ENCODE data around the gene APBA2.

Gene APBA2

DNA sequence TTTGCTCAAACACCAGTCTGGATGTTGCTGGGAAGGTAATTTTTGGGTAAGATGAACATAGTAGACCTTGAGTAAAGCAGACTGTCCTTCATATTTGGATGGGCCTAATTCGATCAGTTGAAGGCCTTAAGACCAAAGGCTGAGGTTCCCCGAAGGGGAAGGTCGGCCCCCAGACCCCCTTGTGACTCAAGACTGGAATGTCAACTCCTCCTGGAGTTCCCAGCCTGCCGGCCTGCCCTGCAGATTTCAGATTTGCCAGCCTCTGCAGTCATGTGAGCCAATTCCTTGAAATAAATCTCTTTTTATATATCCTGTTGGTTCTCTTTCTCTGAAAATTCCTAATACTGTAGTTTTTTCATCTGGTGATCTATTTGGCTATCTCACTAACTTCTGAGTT lies 146.5 kb downstream of the APBA2 start:
- Histone ChIP-seq H3K18ac (ENCODE audit: low read depth in 1 of 2, low read length in 2 of 2) (no peak overlapping the region), H3K14ac (ENCODE audit: low read length in 2 of 2) (no peak overlapping the region), H2BK5ac (ENCODE audit: low read depth, low read length, poor library complexity, severe bottlenecking) (no peak overlapping the region), H4K8ac (ENCODE audit: low read length) (no peak overlapping the region), H3K23ac (ENCODE audit: low read length in 2 of 2) (no peak overlapping the region), H3K36me3 (ENCODE audit: control insufficient read depth in 1 of 2, insufficient read depth in 2 of 2, low read depth in 1 of 2, low read length in 2 of 2) (no peaks in the 10 kb centered on the region), H2AFZ (ENCODE audit: low read depth, low read length) (no peak overlapping the region), H2BK12ac (ENCODE audit: low read length in 2 of 2) (no peak overlapping the region), H2BK120ac (ENCODE audit: low read depth, low read length) (no peak overlapping the region), H3K27me3 (ENCODE audit: control insufficient read depth in 1 of 2, insufficient read depth in 1 of 2, low read length in 2 of 2) (no peaks in the 10 kb centered on the region), H3K79me1 (replicated peaks; ENCODE audit: low read length, poor library complexity, severe bottlenecking) (peaks cover 2% of the 10 kb centered on the region), H3K4me1 (ENCODE audit: control insufficient read depth, insufficient read depth, low read depth, low read length) (peaks cover 2% of the 10 kb centered on the region), H2AK5ac (ENCODE audit: low read length, severe bottlenecking) (no peak overlapping the region), H3K4ac (ENCODE audit: low read depth in 1 of 2, low read length in 2 of 2) (no peak overlapping the region), H3K9me3 (ENCODE audit: control insufficient read depth, low read length) (no peaks in the 10 kb centered on the region), H3K4me3 (ENCODE audit: insufficient read depth in 1 of 2, low read depth in 1 of 2, low read length in 2 of 2) (no peak overlapping the region), H3K27ac (ENCODE audit: low read length, poor library complexity, severe bottlenecking) (no peak overlapping the region), H4K91ac (ENCODE audit: low read length) (no peak overlapping the region), H3K4me2 (ENCODE audit: low read length, poor library complexity, severe bottlenecking) (no peak overlapping the region), H3K9ac (ENCODE audit: low read length) (no peak overlapping the region), H2BK15ac (ENCODE audit: low read depth, poor library complexity, severe bottlenecking) (no peak overlapping the region)
- no peak for DNase-seq
- WGBS: 96% methylated on average over 4 of the region's 4 CpGs

DNA sequence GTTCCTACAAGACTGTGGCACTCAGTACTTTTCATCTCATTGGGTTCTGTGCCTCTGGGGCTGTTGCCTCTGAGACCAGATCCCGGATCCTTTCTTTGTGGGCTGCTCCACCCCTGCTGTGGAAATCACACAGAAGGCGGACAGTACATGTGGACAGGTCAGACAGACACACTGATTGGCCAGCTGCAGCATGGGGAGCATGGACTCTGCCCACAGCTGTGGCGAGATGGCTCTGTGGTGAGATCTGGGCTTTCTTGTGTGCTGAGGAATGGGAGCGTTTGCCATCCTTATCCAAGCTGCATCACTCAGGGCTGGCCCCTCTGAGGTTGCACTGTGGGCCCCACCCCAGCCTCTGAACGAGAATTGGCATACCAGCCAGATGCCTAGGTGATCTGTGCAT lies 147.0 kb downstream of the APBA2 start:
- H3K79me1 ChIP-seq (replicated peaks; ENCODE audit: low read length, poor library complexity, severe bottlenecking): peaks cover 3% of the 10 kb centered on the region
- peaks cover 2% of the 10 kb centered on the region for H3K4me1 ChIP-seq (ENCODE audit: control insufficient read depth, insufficient read depth, low read depth, low read length)
- no peak overlapping the region for H3K18ac ChIP-seq (ENCODE audit: low read depth in 1 of 2, low read length in 2 of 2)
- no peak overlapping the region for H3K14ac ChIP-seq (ENCODE audit: low read length in 2 of 2)
- no peak overlapping the region for H2AK5ac ChIP-seq (ENCODE audit: low read length, severe bottlenecking)
- no peaks in the 10 kb centered on the region for H3K9me3 ChIP-seq (ENCODE audit: control insufficient read depth, low read length)
- H3K27me3 ChIP-seq (ENCODE audit: control insufficient read depth in 1 of 2, insufficient read depth in 1 of 2, low read length in 2 of 2): no peaks in the 10 kb centered on the region
- no peak for DNase-seq
- H2BK5ac ChIP-seq (ENCODE audit: low read depth, low read length, poor library complexity, severe bottlenecking): no peak overlapping the region
- no peak overlapping the region for H4K8ac ChIP-seq (ENCODE audit: low read length)
- no peak overlapping the region for H3K4ac ChIP-seq (ENCODE audit: low read depth in 1 of 2, low read length in 2 of 2)
- H2BK12ac ChIP-seq (ENCODE audit: low read length in 2 of 2): peak overlapping the region in 1 of 2 experiments; percentile 21
- H3K36me3 ChIP-seq (ENCODE audit: control insufficient read depth in 1 of 2, insufficient read depth in 2 of 2, low read depth in 1 of 2, low read length in 2 of 2): no peaks in the 10 kb centered on the region
- H2AFZ ChIP-seq (ENCODE audit: low read depth, low read length): no peak overlapping the region
- H2BK15ac ChIP-seq (ENCODE audit: low read depth, poor library complexity, severe bottlenecking): no peak overlapping the region
- no peak overlapping the region for H3K9ac ChIP-seq (ENCODE audit: low read length)
- no peak overlapping the region for H3K4me2 ChIP-seq (ENCODE audit: low read length, poor library complexity, severe bottlenecking)
- no peak overlapping the region for H3K4me3 ChIP-seq (ENCODE audit: insufficient read depth in 1 of 2, low read depth in 1 of 2, low read length in 2 of 2)
- H4K91ac ChIP-seq (ENCODE audit: low read length): no peak overlapping the region
- no peak overlapping the region for H3K27ac ChIP-seq (ENCODE audit: low read length, poor library complexity, severe bottlenecking)
- H2BK120ac ChIP-seq (ENCODE audit: low read depth, low read length): no peak overlapping the region
- no peak overlapping the region for H3K23ac ChIP-seq (ENCODE audit: low read length in 2 of 2)
- WGBS: 95% methylated on average over 5 of the region's 5 CpGs

DNA sequence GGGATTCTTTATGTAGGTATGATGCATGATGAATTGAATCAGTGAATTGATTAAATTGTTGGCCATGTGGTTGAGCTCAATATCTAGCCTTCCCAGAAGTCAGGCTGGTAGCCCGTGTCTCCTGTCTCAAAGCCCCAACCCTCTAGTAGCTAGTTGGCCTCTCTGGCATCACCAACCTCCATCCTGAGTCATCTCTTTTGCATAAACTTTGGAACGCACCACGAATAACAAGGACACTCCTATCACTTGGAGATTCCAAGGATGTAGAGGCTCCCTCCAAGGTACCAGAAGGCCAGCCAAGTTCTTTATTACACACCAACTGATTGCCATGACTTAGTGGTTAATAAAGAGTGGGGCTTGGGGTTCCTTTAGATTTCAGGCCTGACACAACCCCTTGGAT lies 148.4 kb downstream of the APBA2 start:
- peak; percentile 31 for DNase-seq
- no peak overlapping the region for H3K14ac ChIP-seq (ENCODE audit: low read length in 2 of 2)
- H3K18ac ChIP-seq (ENCODE audit: low read depth in 1 of 2, low read length in 2 of 2): no peak overlapping the region
- no peak overlapping the region for H2AK5ac ChIP-seq (ENCODE audit: low read length, severe bottlenecking)
- H3K4me2 ChIP-seq (ENCODE audit: low read length, poor library complexity, severe bottlenecking): no peak overlapping the region
- H3K9me3 ChIP-seq (ENCODE audit: control insufficient read depth, low read length): no peaks in the 10 kb centered on the region
- no peak overlapping the region for H2BK15ac ChIP-seq (ENCODE audit: low read depth, poor library complexity, severe bottlenecking)
- no peak overlapping the region for H3K27ac ChIP-seq (ENCODE audit: low read length, poor library complexity, severe bottlenecking)
- no peak overlapping the region for H2BK120ac ChIP-seq (ENCODE audit: low read depth, low read length)
- H3K79me1 ChIP-seq (replicated peaks; ENCODE audit: low read length, poor library complexity, severe bottlenecking): peaks cover 3% of the 10 kb centered on the region
- no peak overlapping the region for H4K91ac ChIP-seq (ENCODE audit: low read length)
- no peak overlapping the region for H2AFZ ChIP-seq (ENCODE audit: low read depth, low read length)
- no peak overlapping the region for H3K23ac ChIP-seq (ENCODE audit: low read length in 2 of 2)
- no peaks in the 10 kb centered on the region for H3K27me3 ChIP-seq (ENCODE audit: control insufficient read depth in 1 of 2, insufficient read depth in 1 of 2, low read length in 2 of 2)
- H3K4me1 ChIP-seq (ENCODE audit: control insufficient read depth, insufficient read depth, low read depth, low read length): peaks cover 2% of the 10 kb centered on the region
- no peak overlapping the region for H3K9ac ChIP-seq (ENCODE audit: low read length)
- no peak overlapping the region for H3K4ac ChIP-seq (ENCODE audit: low read depth in 1 of 2, low read length in 2 of 2)
- WGBS: 24% methylated on average over 3 of the region's 3 CpGs
- no peak overlapping the region for H2BK5ac ChIP-seq (ENCODE audit: low read depth, low read length, poor library complexity, severe bottlenecking)
- no peak overlapping the region for H2BK12ac ChIP-seq (ENCODE audit: low read length in 2 of 2)
- no peak overlapping the region for H4K8ac ChIP-seq (ENCODE audit: low read length)
- no peak overlapping the region for H3K4me3 ChIP-seq (ENCODE audit: insufficient read depth in 1 of 2, low read depth in 1 of 2, low read length in 2 of 2)
- H3K36me3 ChIP-seq (ENCODE audit: control insufficient read depth in 1 of 2, insufficient read depth in 2 of 2, low read depth in 1 of 2, low read length in 2 of 2): no peaks in the 10 kb centered on the region

DNA sequence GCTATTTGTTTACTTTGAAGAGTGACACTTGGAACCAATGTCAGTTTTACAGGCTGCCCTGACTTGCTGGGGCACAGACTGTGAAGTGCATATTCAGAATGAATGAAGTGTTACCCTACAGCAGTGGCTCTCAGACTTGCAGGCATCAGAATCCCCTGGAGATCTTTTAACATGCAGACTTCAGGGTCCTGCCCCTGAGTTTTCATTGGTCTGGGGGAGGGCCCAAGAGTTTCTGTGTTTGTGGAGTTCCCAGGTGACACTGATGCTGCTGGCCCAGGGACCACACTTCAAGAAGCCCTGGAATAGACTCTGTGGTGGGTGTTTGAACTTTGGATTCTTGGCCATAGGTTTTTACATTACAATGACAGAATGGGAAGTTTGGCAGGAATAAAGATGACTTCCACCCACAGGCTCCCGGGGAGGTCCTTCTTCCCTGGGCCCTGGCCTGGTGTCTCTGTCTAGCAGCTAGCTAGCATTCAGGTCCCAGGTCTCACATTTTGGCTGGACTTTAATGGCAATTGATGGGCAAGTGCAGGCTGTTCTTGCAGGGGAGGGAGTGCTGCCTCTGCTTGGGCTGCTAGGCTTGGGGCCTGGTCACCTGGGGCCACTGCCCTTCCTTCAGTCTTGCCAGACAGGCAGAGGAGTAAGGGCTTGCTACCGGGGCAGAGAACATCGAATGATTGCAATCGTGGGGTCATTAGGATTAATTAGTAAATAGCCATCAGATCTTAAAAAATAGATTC lies 149.0 kb downstream of the APBA2 start:
- H2AK5ac ChIP-seq (ENCODE audit: low read length, severe bottlenecking): no peak overlapping the region
- no peak overlapping the region for H2BK15ac ChIP-seq (ENCODE audit: low read depth, poor library complexity, severe bottlenecking)
- no peaks in the 10 kb centered on the region for H3K9me3 ChIP-seq (ENCODE audit: control insufficient read depth, low read length)
- DNase-seq: no peak
- H2AFZ ChIP-seq (ENCODE audit: low read depth, low read length): no peak overlapping the region
- H3K4me3 ChIP-seq (ENCODE audit: insufficient read depth in 1 of 2, low read depth in 1 of 2, low read length in 2 of 2): no peak overlapping the region
- no peak overlapping the region for H2BK5ac ChIP-seq (ENCODE audit: low read depth, low read length, poor library complexity, severe bottlenecking)
- H3K27ac ChIP-seq (ENCODE audit: low read length, poor library complexity, severe bottlenecking): no peak overlapping the region
- no peak overlapping the region for H2BK12ac ChIP-seq (ENCODE audit: low read length in 2 of 2)
- no peak overlapping the region for H3K23ac ChIP-seq (ENCODE audit: low read length in 2 of 2)
- H3K36me3 ChIP-seq (ENCODE audit: control insufficient read depth in 1 of 2, insufficient read depth in 2 of 2, low read depth in 1 of 2, low read length in 2 of 2): no peaks in the 10 kb centered on the region
- peaks cover 3% of the 10 kb centered on the region for H3K79me1 ChIP-seq (replicated peaks; ENCODE audit: low read length, poor library complexity, severe bottlenecking)
- H3K4me2 ChIP-seq (ENCODE audit: low read length, poor library complexity, severe bottlenecking): no peak overlapping the region
- H3K18ac ChIP-seq (ENCODE audit: low read depth in 1 of 2, low read length in 2 of 2): no peak overlapping the region
- no peak overlapping the region for H4K91ac ChIP-seq (ENCODE audit: low read length)
- no peaks in the 10 kb centered on the region for H3K27me3 ChIP-seq (ENCODE audit: control insufficient read depth in 1 of 2, insufficient read depth in 1 of 2, low read length in 2 of 2)
- no peak overlapping the region for H3K9ac ChIP-seq (ENCODE audit: low read length)
- 100% methylated on average over 4 of the region's 4 CpGs for WGBS
- H4K8ac ChIP-seq (ENCODE audit: low read length): no peak overlapping the region
- H3K4me1 ChIP-seq (ENCODE audit: control insufficient read depth, insufficient read depth, low read depth, low read length): peaks cover 2% of the 10 kb centered on the region
- no peak overlapping the region for H2BK120ac ChIP-seq (ENCODE audit: low read depth, low read length)
- H3K4ac ChIP-seq (ENCODE audit: low read depth in 1 of 2, low read length in 2 of 2): no peak overlapping the region
- H3K14ac ChIP-seq (ENCODE audit: low read length in 2 of 2): peak overlapping the region in 1 of 2 experiments; percentile 74
